Measurements from ENCODE around the gene IKZF2.

The IKZF2 gene

DNA sequence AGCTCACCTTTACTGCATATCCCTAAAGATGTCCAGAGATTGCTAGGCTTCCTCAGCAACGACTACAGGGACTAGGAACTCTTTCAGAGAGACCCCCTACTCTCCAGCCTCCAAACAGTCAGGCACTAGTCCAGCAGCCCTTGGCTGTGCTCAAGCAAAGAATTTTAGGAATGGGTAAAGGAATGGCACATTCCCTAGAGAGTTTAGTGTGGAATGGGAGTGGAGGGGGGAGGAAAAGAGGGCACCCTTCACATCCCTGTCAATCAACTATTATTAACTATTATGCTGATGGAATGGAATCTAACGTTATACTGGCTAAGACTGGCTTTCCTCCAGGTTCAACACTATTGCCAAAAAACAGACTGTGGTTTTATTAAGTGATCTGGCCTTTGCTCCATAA is 64.8 kb downstream of the IKZF2 start:
- H3K4me3 ChIP-seq (ENCODE audit: low read length), result no peak overlapping the region
- peak; percentile 66 for DNase-seq (ENCODE audit: low read depth)
- TF ChIP-seq CTCF (conservative IDR thresholded peaks at IDR 0.05; ENCODE audit: low read length), result no peak

GRCh38 chr2:213086050-213086449 is 65.4 kb downstream of the IKZF2 start:
- no peak for TF ChIP-seq CTCF (conservative IDR thresholded peaks at IDR 0.05; ENCODE audit: low read length)
- DNase-seq (ENCODE audit: low read depth), result peak; percentile 55
- no peak overlapping the region for H3K4me3 ChIP-seq (ENCODE audit: low read length)

GRCh38 chr2:213085538-213085937 is 65.9 kb downstream of the IKZF2 start:
- no peak for DNase-seq (ENCODE audit: low read depth)
- H3K4me3 ChIP-seq (ENCODE audit: low read length), result no peak overlapping the region
- TF ChIP-seq CTCF (conservative IDR thresholded peaks at IDR 0.05; ENCODE audit: low read length), result no peak

DNA sequence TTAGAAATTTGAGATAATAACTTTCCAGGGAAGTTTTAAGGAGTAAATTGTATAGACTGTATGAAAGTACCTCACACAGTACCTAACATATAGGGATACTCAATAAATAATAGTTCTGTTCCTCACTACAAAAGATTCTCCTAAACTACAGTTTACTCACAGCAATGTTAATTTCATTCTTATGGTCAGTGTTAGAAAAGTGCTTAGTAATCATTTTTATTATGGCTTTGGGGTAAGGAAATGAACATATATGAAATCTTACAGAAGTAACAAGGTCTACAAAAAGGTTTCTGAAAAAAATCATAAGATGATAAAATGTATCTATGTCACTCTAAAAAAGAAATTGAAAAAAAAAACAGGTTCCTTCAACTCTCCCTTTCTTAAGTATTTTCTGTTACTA is 67.2 kb downstream of the IKZF2 start:
- H3K4me3 ChIP-seq (ENCODE audit: low read length), result no peak overlapping the region
- no peak for DNase-seq (ENCODE audit: low read depth)
- TF ChIP-seq CTCF (conservative IDR thresholded peaks at IDR 0.05; ENCODE audit: low read length), result no peak

DNA sequence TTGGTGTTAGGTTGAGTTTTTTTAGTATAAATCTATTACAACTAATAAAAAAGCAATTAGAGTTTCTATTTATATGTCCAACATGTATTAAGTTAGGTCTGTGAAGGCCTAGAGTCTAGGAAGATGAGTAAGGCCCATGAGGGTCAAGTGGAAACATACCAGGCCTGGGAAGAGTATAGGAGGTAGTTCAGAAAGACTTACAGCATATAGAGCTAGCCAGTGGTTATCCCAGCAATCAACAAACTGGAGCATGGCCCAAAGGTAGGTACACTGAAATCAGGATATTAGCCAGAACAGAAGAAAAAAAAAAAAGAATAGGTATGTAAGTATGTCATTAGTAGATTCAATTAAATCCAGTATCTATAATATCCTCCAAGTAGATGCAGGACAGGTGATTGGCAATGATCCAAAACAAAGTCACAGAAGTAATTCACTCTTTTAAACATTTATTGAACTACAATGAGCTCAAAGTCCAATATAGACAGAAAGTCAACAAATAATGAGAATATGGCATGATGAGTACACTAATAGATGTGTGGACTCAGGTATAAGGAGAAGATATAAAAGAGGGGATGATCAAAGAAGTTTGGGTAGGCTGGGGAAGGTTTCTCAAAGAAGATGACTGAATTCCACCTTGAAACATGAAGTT is 70.3 kb downstream of the IKZF2 start:
- no peak for TF ChIP-seq CTCF (conservative IDR thresholded peaks at IDR 0.05; ENCODE audit: low read length)
- DNase-seq (ENCODE audit: low read depth), result no peak
- H3K4me3 ChIP-seq (ENCODE audit: low read length), result no peak overlapping the region

- DNase-seq (ENCODE audit: low read depth), result no peak
- no peak overlapping the region for H3K4me3 ChIP-seq (ENCODE audit: low read length)
- TF ChIP-seq CTCF (conservative IDR thresholded peaks at IDR 0.05; ENCODE audit: low read length), result no peak
Measured at GRCh38 chr2:213079756-213080155, 71.7 kb downstream of the IKZF2 start.

GRCh38 chr2:213078686-213079085 is 72.7 kb downstream of the IKZF2 start:
- no peak for DNase-seq (ENCODE audit: low read depth)

More at GRCh38 chr2:213078686-213079085, 72.7 kb downstream of the IKZF2 start:
- H3K4me3 ChIP-seq (ENCODE audit: low read length), result no peak overlapping the region
- TF ChIP-seq CTCF (conservative IDR thresholded peaks at IDR 0.05; ENCODE audit: low read length), result no peak

Measured in AG10803 (cell line).